Measurements from ENCODE around the gene TRIM71.

- no peak for TF ChIP-seq CTCF (IDR thresholded peaks at IDR 0.05)
- TF ChIP-seq POLR2A (IDR thresholded peaks at IDR 0.05): no peak
Measured at GRCh38 chr3:32909999-32910398, 92.2 kb downstream of the TRIM71 start.
